ENCODE measurements around the gene MIDN.
"Not testable (repeated sequence)": the region's sequence is repeated elsewhere in the genome, so short reads cannot be mapped to it uniquely, and the experiment has no call there.

Gene MIDN

GRCh38 chr19:1296575-1297271, 48.3 kb downstream of the MIDN start:
- DNase-seq: no peak

DNA sequence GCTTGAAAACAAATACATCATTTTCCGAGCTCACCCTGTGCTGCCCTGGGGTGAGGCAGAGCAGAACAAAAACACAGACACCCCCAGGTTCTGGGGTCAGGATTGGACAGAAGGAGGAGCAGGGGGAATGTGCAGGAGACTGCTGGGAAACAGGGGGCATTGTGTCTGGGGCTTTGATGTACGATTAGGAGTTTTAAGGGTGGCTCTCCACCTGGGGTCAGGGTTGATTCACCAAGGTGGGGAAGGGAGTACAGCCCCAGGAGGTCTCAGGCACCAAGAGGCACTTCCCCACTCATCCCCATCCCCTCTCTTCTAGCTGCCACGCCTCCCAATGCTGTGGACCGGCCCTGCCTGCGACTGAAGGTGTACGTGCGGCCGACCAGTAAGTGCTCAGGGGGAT, 49.9 kb downstream of the MIDN start:
- DNase-seq: no peak

DNA sequence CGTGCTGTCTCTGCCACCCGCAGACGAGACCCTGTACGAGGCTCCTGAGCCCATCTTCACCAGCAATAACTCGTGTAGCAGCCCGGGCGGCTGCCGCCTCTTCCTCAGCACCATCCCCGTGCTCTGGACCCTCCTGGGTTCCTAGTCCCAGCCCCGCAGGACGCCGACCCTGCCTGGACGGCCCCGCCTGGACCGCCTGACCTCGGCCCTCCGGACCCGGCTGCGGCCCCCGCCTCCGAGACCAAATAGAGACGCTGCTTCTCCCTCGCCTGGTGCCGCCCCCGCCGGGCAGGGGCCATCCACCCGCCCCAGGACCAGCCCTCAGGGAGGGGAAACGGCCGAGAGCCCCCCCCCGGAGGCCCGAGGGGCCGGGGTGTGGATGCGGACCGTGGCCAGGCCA, 51.4 kb downstream of the MIDN start:
- DNase-seq: no peak

- no peak for DNase-seq
Measured at GRCh38 chr19:1300744-1301490, 52.5 kb downstream of the MIDN start.

DNA sequence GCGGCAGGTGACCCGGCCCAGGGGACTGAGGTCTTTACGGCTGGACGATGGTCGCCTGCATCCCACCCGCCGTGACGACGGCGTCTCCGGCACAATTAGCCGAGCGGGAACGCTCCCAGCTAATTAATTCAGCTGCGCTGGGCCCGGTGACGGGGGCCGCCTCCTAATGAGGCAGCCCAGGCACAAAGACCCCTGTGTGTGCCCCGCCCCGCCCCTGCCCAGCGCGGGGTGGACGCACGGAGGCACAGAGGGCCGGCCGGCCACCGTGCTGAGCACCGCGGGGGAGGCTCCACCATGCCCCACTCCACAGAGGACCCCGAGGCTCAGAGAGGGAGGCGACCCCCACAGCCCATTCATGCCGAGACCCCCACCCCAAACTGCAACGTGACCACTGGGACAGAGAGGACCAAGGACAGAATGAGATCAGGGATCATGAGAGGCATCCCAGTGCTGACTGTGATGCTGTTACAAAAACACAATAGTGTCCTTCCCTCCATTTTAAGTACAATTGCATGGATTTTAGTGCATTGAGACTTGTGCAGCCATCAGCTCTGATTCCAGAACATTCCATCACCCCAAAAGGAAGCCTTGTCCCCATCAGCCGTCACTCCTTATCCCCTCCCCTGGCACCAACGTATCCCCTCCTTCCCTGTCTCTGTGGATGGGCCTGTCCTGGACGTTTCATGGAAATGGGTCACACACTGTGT, 54.3 kb downstream of the MIDN start:
- DNase-seq: no peak

- DNase-seq: no peak
Measured at GRCh38 chr19:1304197-1304924, 56.0 kb downstream of the MIDN start.

DNA sequence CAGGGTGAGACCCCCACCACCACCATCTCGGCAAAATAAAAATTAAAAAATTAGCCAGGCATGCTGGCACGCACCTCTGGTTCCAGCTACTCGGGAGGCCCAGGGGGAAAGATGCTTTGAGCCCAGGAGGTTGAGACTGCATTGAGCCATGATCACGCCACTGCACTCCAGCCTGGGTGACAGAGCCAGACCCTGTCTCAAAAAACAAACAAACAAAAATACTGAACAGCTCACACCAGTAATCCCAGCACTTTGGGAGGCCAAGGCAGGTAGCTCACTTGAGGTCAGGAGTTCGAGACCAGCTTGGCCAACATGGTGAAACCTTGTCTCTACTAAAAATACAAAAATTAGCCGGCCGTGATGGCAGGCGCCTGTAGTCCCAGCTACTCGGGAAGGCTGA, 57.0 kb downstream of the MIDN start:
- DNase-seq: not testable (repeated sequence)

DNA sequence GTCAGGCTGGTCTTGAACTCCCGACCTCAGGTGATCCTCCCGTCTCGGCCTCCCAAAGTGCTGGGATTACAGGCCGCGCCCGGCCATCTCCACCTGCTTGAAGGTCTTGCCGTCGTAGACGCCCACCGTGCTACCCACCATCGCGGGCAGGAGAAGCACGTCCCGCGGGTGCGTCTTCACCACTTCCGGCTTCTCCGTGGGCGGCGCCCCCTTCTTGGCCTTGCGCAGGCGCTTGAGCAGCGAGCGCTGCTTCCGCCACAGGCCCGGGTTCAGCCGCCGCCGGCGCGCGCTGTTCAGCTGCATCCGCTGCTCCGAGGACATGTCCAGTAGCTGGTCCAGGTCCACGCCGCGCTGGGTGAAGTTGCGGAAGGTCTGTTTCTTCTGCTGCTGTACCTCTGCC, 58.9 kb downstream of the MIDN start:
- DNase-seq: no peak

- no peak for DNase-seq
Measured at GRCh38 chr19:1307755-1308303, 59.4 kb downstream of the MIDN start.

DNA sequence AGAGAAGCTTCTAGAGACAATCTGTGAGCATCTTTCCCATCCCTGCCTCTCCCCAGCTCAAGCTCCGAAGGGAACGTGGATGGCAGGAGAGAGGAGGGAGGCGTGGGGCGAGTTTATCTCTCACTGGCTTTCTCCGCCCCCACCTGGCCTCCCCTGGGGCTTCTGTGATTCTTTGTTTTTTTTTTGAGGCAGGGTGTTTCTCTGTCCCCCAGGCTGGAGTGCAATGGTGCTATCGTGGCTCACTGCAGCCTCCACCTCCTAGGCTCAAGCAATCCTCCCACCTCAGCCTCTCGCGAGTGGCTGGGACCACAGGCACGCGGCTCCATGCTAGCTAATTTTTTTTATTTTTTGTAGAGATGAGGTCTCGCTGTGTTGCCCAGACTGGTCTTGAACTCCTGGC, 60.3 kb downstream of the MIDN start:
- no peak for DNase-seq

Data from NK-92 treated with Interleukin-12 subunit alpha and Interleukin-12 subunit beta, amount 100 ng/mL, for 24 hours (cell line).